ENCODE measurements around the gene NBEA. TPM values are rescaled to one million over a fixed set of nuclear protein-coding genes. Genes with fewer than 3 reads are reported as not detected.

Gene NBEA
- total RNA-seq, 1 donor from 2014 or later = 23.5 TPM

DNA sequence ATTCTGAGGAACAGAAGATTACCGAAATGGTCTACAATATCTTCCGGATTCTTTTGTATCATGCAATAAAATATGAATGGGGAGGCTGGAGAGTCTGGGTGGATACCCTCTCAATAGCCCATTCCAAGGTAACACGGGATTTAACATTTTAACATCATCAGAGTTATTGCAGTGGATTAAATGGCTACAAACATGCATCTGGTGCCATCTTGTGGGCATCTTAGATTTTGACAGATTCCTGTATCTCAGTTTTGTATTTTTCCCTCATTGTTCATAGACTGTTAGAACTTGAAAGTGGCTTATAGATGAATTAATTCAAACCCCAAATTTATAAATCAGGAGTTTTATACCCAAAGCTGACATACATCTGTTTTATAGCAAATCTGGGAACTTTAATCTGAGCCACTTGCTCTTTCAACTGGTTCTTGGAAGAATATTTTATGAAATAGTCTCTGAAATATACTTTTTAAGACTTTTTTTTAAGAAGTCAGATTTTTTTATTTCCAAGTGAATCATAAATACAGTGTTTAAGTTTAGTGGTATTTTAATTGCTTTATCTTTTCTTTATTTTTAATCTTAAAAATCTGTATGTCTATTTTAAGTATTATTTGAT lies 215.2 kb downstream of the NBEA start:
- H3K4me3 ChIP-seq (ENCODE audit: low read length in 3 of 3) = no peak overlapping the region

GRCh38 chr13:35159041-35159440 lies 217.0 kb downstream of the NBEA start:
- no peaks in the 10 kb centered on the region for H3K27me3 ChIP-seq (ENCODE audit: control insufficient read depth in 3 of 3, insufficient read depth in 3 of 3, low read length in 3 of 3)
- H3K9me3 ChIP-seq (ENCODE audit: control insufficient read depth in 3 of 3, low read length in 3 of 3) = no peaks in the 10 kb centered on the region
- no peaks in the 10 kb centered on the region for H3K36me3 ChIP-seq (ENCODE audit: control insufficient read depth in 3 of 3, insufficient read depth in 3 of 3, low read length in 3 of 3)
- H3K4me3 ChIP-seq (ENCODE audit: low read length in 3 of 3) = no peak overlapping the region
- no peak overlapping the region for H3K27ac ChIP-seq (ENCODE audit: low read depth, low read length)
- no peak overlapping the region for H3K9ac ChIP-seq (ENCODE audit: low read depth in 1 of 3, low read length in 3 of 3)
- no peaks in the 10 kb centered on the region for H3K4me1 ChIP-seq (ENCODE audit: control insufficient read depth in 3 of 3, insufficient read depth in 3 of 3, low read length in 3 of 3)

More for the DNA sequence above, 215.2 kb downstream of the NBEA start:
- Histone ChIP-seq H3K36me3 (ENCODE audit: control insufficient read depth in 3 of 3, insufficient read depth in 3 of 3, low read length in 3 of 3) (no peaks in the 10 kb centered on the region), H3K4me1 (ENCODE audit: control insufficient read depth in 3 of 3, insufficient read depth in 3 of 3, low read length in 3 of 3) (no peaks in the 10 kb centered on the region), H3K27ac (ENCODE audit: low read depth, low read length) (no peak overlapping the region), H3K27me3 (ENCODE audit: control insufficient read depth in 3 of 3, insufficient read depth in 3 of 3, low read length in 3 of 3) (no peaks in the 10 kb centered on the region), H3K9me3 (ENCODE audit: control insufficient read depth in 3 of 3, low read length in 3 of 3) (no peaks in the 10 kb centered on the region), H3K9ac (ENCODE audit: low read depth in 1 of 3, low read length in 3 of 3) (no peak overlapping the region)

DNA sequence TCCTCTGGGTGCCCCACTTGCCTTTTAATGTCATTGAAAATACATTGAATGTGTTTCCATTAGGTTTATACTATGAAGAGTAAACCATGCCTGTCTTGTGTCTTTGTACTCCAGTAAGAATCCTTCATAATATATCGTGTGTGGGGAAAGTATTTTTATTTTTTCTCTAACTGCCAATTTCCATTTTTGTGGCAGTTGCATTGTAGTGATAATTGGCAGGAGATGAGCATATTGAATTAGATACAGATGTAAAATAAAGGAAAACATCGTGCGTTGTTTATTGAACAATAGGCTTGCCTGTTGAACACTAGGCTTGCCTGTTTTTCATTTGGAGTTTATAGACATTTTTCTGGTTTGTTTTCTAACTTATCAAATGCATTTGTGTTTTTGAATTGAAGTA lies 218.8 kb downstream of the NBEA start:
- no peak overlapping the region for H3K27ac ChIP-seq (ENCODE audit: low read depth, low read length)
- H3K4me3 ChIP-seq (ENCODE audit: low read length in 3 of 3) = no peak overlapping the region
- H3K9ac ChIP-seq (ENCODE audit: low read depth in 1 of 3, low read length in 3 of 3) = no peak overlapping the region
- H3K9me3 ChIP-seq (ENCODE audit: control insufficient read depth in 3 of 3, low read length in 3 of 3) = no peaks in the 10 kb centered on the region
- H3K4me1 ChIP-seq (ENCODE audit: control insufficient read depth in 3 of 3, insufficient read depth in 3 of 3, low read length in 3 of 3) = no peaks in the 10 kb centered on the region
- no peaks in the 10 kb centered on the region for H3K27me3 ChIP-seq (ENCODE audit: control insufficient read depth in 3 of 3, insufficient read depth in 3 of 3, low read length in 3 of 3)
- H3K36me3 ChIP-seq (ENCODE audit: control insufficient read depth in 3 of 3, insufficient read depth in 3 of 3, low read length in 3 of 3) = no peaks in the 10 kb centered on the region

DNA sequence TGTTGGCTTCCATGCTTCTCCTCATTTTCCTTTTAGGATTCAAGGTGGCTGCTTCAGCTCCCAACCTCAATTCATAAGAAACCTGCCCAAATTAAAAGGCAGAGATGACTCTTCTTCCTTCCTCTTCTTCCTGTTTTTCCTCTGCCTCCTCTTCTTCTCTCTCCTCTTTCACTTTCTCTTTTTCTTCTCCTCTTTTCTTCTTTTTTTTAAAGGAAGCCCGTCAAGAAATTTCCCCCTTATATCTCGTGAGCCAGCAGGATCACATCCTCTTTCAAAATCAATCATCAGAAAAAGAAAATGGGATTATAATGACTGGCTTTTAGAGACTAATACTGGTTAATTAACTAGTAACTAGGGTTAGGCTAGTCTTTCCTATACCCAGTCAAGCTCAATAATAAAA lies 220.3 kb downstream of the NBEA start:
- Histone ChIP-seq H3K9ac (ENCODE audit: low read depth in 1 of 3, low read length in 3 of 3) (no peak overlapping the region), H3K36me3 (ENCODE audit: control insufficient read depth in 3 of 3, insufficient read depth in 3 of 3, low read length in 3 of 3) (no peaks in the 10 kb centered on the region), H3K27me3 (ENCODE audit: control insufficient read depth in 3 of 3, insufficient read depth in 3 of 3, low read length in 3 of 3) (no peaks in the 10 kb centered on the region), H3K27ac (ENCODE audit: low read depth, low read length) (no peak overlapping the region), H3K4me1 (ENCODE audit: control insufficient read depth in 3 of 3, insufficient read depth in 3 of 3, low read length in 3 of 3) (no peaks in the 10 kb centered on the region), H3K4me3 (ENCODE audit: low read length in 3 of 3) (no peak overlapping the region), H3K9me3 (ENCODE audit: control insufficient read depth in 3 of 3, low read length in 3 of 3) (no peaks in the 10 kb centered on the region)

DNA sequence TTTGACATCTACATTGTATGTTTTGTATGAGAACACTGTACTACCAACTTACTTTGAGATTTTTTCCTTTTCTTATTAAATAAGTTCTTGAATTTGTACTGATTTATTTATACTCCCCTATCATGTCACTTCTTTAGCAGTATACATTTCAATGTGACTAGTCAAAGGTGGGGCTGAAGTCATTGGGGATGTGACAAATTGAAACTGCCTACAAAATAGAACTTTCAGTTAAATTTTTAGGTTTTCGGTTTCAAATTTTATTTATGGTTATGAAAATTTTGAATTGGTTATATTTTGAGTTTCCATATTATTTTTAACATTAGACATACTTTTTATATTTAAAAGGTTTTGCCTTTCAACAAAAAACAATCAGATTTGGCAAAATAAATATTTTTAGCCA lies 221.6 kb downstream of the NBEA start:
- Histone ChIP-seq H3K9me3 (ENCODE audit: control insufficient read depth in 3 of 3, low read length in 3 of 3) (no peaks in the 10 kb centered on the region), H3K27me3 (ENCODE audit: control insufficient read depth in 3 of 3, insufficient read depth in 3 of 3, low read length in 3 of 3) (no peaks in the 10 kb centered on the region), H3K4me3 (ENCODE audit: low read length in 3 of 3) (no peak overlapping the region), H3K4me1 (ENCODE audit: control insufficient read depth in 3 of 3, insufficient read depth in 3 of 3, low read length in 3 of 3) (no peaks in the 10 kb centered on the region), H3K36me3 (ENCODE audit: control insufficient read depth in 3 of 3, insufficient read depth in 3 of 3, low read length in 3 of 3) (no peaks in the 10 kb centered on the region), H3K9ac (ENCODE audit: low read depth in 1 of 3, low read length in 3 of 3) (no peak overlapping the region), H3K27ac (ENCODE audit: low read depth, low read length) (no peak overlapping the region)

GRCh38 chr13:35164324-35164932 lies 222.4 kb downstream of the NBEA start:
- Histone ChIP-seq H3K9ac (ENCODE audit: low read depth in 1 of 3, low read length in 3 of 3) (no peak overlapping the region), H3K27ac (ENCODE audit: low read depth, low read length) (no peak overlapping the region), H3K36me3 (ENCODE audit: control insufficient read depth in 3 of 3, insufficient read depth in 3 of 3, low read length in 3 of 3) (no peaks in the 10 kb centered on the region), H3K4me3 (ENCODE audit: low read length in 3 of 3) (no peak overlapping the region), H3K4me1 (ENCODE audit: control insufficient read depth in 3 of 3, insufficient read depth in 3 of 3, low read length in 3 of 3) (no peaks in the 10 kb centered on the region), H3K27me3 (ENCODE audit: control insufficient read depth in 3 of 3, insufficient read depth in 3 of 3, low read length in 3 of 3) (no peaks in the 10 kb centered on the region), H3K9me3 (ENCODE audit: control insufficient read depth in 3 of 3, low read length in 3 of 3) (no peaks in the 10 kb centered on the region)

DNA sequence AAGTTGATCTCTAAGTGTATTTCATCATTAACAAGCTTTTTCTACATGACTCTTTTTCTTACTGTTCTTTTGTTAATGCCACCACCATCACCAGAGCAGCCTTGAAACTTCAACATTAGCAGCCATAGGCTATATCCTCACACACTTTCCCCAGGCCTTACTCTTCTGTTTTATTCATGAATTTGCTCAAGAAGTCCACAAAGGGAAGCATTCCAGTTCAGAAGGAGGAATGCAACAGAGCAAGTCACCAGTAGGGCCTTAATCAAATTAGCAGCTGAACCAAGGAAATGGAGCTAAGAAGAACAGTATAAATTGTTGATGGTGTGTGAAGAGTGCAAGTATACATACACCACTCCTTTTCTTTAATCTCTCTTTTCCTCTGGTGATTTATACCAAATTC lies 223.1 kb downstream of the NBEA start:
- H3K27me3 ChIP-seq (ENCODE audit: control insufficient read depth in 3 of 3, insufficient read depth in 3 of 3, low read length in 3 of 3) = no peaks in the 10 kb centered on the region
- no peaks in the 10 kb centered on the region for H3K36me3 ChIP-seq (ENCODE audit: control insufficient read depth in 3 of 3, insufficient read depth in 3 of 3, low read length in 3 of 3)
- no peak overlapping the region for H3K9ac ChIP-seq (ENCODE audit: low read depth in 1 of 3, low read length in 3 of 3)
- H3K4me3 ChIP-seq (ENCODE audit: low read length in 3 of 3) = no peak overlapping the region
- no peak overlapping the region for H3K27ac ChIP-seq (ENCODE audit: low read depth, low read length)
- H3K4me1 ChIP-seq (ENCODE audit: control insufficient read depth in 3 of 3, insufficient read depth in 3 of 3, low read length in 3 of 3) = no peaks in the 10 kb centered on the region
- no peaks in the 10 kb centered on the region for H3K9me3 ChIP-seq (ENCODE audit: control insufficient read depth in 3 of 3, low read length in 3 of 3)

DNA sequence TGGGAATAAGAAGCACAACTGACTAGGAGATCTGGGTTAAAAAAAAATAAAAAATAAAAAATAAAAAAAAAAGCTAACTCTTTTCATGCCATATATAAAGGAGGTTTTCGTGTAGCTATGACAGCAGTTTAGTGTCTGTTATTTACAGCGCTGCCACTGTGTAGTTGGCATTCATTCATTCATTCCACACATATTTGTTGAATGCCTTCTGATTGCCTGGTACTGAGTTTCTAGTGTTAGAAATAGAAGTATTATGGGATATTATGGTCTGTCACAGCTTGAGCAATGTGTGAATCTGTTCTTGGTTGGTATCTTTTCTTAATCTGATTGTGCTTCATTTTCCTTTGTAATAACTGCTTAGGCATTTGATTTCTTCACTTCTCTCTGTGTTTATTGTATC lies 237.4 kb downstream of the NBEA start:
- no peak overlapping the region for H3K4me3 ChIP-seq (ENCODE audit: low read length in 3 of 3)
- H3K9me3 ChIP-seq (ENCODE audit: control insufficient read depth in 3 of 3, low read length in 3 of 3) = no peaks in the 10 kb centered on the region
- no peaks in the 10 kb centered on the region for H3K4me1 ChIP-seq (ENCODE audit: control insufficient read depth in 3 of 3, insufficient read depth in 3 of 3, low read length in 3 of 3)
- no peak overlapping the region for H3K9ac ChIP-seq (ENCODE audit: low read depth in 1 of 3, low read length in 3 of 3)
- no peak overlapping the region for H3K27ac ChIP-seq (ENCODE audit: low read depth, low read length)
- no peaks in the 10 kb centered on the region for H3K27me3 ChIP-seq (ENCODE audit: control insufficient read depth in 3 of 3, insufficient read depth in 3 of 3, low read length in 3 of 3)
- H3K36me3 ChIP-seq (ENCODE audit: control insufficient read depth in 3 of 3, insufficient read depth in 3 of 3, low read length in 3 of 3) = no peaks in the 10 kb centered on the region

- Histone ChIP-seq H3K9ac (ENCODE audit: low read depth in 1 of 3, low read length in 3 of 3) (no peak overlapping the region), H3K27me3 (ENCODE audit: control insufficient read depth in 3 of 3, insufficient read depth in 3 of 3, low read length in 3 of 3) (no peaks in the 10 kb centered on the region), H3K27ac (ENCODE audit: low read depth, low read length) (no peak overlapping the region), H3K9me3 (ENCODE audit: control insufficient read depth in 3 of 3, low read length in 3 of 3) (no peaks in the 10 kb centered on the region), H3K36me3 (ENCODE audit: control insufficient read depth in 3 of 3, insufficient read depth in 3 of 3, low read length in 3 of 3) (peaks cover 0 to 2% (median 0%) of the 10 kb centered on the region in 3 donors), H3K4me3 (ENCODE audit: low read length in 3 of 3) (no peak overlapping the region), H3K4me1 (ENCODE audit: control insufficient read depth in 3 of 3, insufficient read depth in 3 of 3, low read length in 3 of 3) (no peaks in the 10 kb centered on the region)
Observed at GRCh38 chr13:35179920-35180663, 238.0 kb downstream of the NBEA start.

DNA sequence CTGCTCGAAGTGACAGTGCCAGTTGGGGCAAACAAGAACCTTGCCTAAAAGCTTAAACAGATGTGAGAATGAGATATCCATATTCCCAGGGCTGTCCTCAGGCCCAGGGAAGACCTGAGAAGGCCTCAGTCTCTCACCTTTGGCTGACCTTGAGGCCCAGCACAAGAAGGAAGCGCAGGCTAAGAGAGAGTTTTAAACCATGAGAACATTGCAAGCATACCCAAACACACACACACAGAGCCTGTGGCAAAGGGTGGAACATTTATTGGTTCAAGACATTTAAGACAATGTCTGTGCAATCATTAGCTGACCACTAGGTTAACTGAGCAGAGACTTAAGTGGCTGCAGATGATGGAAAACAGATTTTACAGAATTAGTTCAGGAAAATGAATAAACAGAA lies 248.2 kb downstream of the NBEA start:
- Histone ChIP-seq H3K27me3 (ENCODE audit: control insufficient read depth in 3 of 3, insufficient read depth in 3 of 3, low read length in 3 of 3) (no peaks in the 10 kb centered on the region), H3K4me3 (ENCODE audit: low read length in 3 of 3) (no peak overlapping the region), H3K27ac (ENCODE audit: low read depth, low read length) (no peak overlapping the region), H3K9ac (ENCODE audit: low read depth in 1 of 3, low read length in 3 of 3) (no peak overlapping the region), H3K36me3 (ENCODE audit: control insufficient read depth in 3 of 3, insufficient read depth in 3 of 3, low read length in 3 of 3) (no peaks in the 10 kb centered on the region), H3K4me1 (ENCODE audit: control insufficient read depth in 3 of 3, insufficient read depth in 3 of 3, low read length in 3 of 3) (no peaks in the 10 kb centered on the region), H3K9me3 (ENCODE audit: control insufficient read depth in 3 of 3, low read length in 3 of 3) (no peaks in the 10 kb centered on the region)

All from skeletal muscle tissue (tissue), 4 donors.